LNCaP clone FGC (cell line): Measurements from ENCODE around the gene CAT.
"Not testable (repeated sequence)": the region's sequence is repeated elsewhere in the genome, so short reads cannot be mapped to it uniquely, and the experiment has no call there.

Experiments used
- DNase-seq: peaks from one replicate; pipeline ENCODE4 v3.0.0-alpha.2; 2011; ENCODE audit warnings: low read depth
- H3K4me3 ChIP-seq: 2 replicates; pipeline ENCODE4 v1.5.1; 2011; ENCODE audit warnings: mild to moderate bottlenecking, low read depth, low read length, control low read depth
- TF ChIP-seq, protein P1 (sequence below): IDR thresholded peaks from 2 replicates; pipeline ENCODE4 v1.5.1; 2012; ENCODE audit warnings: mild to moderate bottlenecking; ENCODE audit not compliant: control insufficient read depth, insufficient read depth; ENCODE audit errors: extremely low read depth

Gene CAT

DNA sequence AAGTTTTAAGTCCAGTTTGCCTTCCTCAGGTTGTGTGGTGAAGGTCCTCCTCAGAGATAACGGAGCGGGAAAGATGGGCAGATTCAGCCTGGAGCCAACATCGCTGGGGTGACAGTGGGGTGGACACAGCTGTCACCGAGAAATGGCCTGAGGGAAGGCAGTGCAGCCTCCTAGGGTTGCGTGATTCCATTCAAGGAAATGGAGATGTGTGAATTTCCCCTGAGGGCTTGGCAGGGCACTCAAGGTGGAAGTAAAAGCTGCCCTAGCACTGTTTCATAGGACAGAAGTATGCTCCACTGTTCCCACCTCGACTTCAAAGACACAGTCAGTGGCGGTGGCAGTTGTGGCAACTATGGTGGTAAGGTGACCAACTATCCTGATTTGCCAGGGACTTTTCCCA lies 15.4 kb upstream of the CAT start:
- TF ChIP-seq, protein P1, sequence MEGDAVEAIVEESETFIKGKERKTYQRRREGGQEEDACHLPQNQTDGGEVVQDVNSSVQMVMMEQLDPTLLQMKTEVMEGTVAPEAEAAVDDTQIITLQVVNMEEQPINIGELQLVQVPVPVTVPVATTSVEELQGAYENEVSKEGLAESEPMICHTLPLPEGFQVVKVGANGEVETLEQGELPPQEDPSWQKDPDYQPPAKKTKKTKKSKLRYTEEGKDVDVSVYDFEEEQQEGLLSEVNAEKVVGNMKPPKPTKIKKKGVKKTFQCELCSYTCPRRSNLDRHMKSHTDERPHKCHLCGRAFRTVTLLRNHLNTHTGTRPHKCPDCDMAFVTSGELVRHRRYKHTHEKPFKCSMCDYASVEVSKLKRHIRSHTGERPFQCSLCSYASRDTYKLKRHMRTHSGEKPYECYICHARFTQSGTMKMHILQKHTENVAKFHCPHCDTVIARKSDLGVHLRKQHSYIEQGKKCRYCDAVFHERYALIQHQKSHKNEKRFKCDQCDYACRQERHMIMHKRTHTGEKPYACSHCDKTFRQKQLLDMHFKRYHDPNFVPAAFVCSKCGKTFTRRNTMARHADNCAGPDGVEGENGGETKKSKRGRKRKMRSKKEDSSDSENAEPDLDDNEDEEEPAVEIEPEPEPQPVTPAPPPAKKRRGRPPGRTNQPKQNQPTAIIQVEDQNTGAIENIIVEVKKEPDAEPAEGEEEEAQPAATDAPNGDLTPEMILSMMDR, result no peak
- peak; percentile 76 for DNase-seq
- no peak overlapping the region for H3K4me3 ChIP-seq

DNA sequence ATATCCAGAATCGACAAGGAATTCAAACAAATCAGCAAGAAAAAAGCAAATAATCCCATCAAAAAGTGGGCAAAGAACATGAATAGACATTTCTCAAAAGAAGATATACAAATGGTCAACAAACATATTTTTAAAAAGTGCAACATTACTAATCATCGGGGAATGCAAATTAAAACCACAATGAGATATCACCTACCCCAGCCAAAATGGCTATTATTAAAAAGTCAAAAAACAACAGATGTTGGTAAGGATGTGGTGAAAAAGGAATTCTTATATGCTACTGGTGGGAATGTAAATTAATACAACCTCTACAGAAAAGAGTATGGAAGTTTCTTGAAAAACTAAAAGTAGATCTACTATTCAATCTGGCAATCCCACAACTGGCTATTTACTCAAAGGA lies 13.9 kb upstream of the CAT start:
- DNase-seq, H3K4me3 ChIP-seq: not testable (repeated sequence)

DNA sequence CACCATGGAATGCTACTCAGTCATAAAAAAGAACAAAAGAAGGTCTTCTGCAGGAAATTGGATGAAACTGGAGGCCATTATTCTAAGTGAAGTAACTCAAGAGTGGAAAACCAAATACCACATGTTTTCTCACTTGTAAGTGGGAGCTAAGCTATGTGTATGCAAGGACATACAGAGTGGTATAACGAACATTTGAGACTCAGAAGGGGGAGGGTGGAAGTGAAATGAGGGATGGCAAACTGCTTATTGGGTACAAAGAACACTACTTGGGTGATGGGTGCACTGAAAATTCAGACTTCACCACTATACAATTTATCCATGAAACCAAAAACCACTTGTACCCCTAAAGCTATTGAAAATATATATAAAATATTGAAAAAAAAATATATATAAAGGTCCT lies 13.4 kb upstream of the CAT start:
- TF ChIP-seq, protein P1, result no peak
- no peak for DNase-seq
- no peak overlapping the region for H3K4me3 ChIP-seq

DNA sequence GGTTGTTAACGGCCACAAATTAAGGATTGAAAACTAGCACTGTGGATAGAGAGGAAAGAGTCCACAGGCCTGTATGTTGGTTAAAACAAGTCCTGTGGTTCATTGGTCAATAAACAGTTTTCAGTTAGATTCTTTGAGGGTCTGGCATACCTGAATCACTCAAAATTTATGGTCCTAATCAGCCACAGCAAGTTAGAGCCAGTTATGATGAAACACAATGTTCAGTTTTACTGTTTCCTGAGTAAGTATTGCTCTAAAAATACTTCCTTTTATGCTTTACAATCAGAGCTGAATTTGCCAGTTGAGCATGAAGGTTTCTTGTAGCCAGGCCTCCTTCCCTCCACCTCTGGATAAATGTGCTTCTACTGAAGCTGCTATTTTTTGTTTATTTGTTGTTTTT lies 12.9 kb upstream of the CAT start:
- no peak overlapping the region for H3K4me3 ChIP-seq
- TF ChIP-seq, protein P1, result no peak
- DNase-seq, result no peak

DNA sequence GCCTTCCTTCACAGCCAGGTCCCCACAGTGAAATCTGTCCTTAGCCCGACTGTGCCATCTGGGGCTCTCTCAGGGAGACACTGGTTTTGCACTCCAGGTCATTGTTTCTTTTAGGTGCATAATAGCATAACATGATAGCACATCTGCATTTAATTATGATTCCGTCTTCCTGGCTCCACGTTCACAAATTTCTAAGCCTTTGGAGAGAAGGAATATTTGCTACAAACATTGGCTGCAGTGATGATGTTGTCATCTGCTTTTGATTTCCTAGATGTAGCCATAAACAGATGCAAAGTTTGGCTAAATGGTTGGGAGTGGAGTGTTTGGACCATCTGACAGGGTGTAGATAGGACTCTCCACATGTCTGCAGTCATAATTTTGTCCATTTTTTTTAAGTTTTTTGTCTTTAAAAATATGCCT lies 12.0 kb upstream of the CAT start:
- TF ChIP-seq, protein P1, result no peak
- no peak for DNase-seq
- H3K4me3 ChIP-seq, result no peak overlapping the region

DNA sequence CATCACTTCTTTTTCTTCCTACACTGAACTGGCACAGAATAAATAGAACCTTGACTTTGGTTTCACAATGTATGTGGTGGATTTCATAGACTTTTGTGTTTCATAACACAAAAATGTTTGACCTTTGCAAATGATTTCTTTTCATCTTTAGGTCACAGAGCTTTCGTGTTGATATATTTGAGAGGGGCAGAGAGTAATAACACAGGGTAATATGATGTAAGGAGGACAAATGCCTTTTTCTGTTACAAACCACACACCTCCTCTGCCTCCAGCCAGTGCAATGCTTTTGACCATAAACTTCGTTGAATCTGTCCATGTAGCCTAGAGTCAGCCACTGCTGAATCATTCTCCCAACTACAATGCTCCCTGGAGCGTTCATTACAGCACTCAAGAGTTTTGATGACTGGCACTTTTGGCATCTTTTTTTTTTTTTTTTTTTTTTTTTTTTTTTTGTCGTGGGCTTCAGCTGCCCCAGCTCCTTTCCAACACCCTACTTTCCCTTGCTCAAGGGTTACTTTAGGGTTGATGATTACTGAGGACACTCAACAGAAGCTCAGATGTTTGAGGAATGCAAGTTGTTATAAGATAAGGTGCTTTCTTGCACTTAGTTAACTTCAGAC lies 11.4 kb upstream of the CAT start:
- H3K4me3 ChIP-seq, result no peak overlapping the region
- DNase-seq, result no peak
- TF ChIP-seq, protein P1, result no peak

DNA sequence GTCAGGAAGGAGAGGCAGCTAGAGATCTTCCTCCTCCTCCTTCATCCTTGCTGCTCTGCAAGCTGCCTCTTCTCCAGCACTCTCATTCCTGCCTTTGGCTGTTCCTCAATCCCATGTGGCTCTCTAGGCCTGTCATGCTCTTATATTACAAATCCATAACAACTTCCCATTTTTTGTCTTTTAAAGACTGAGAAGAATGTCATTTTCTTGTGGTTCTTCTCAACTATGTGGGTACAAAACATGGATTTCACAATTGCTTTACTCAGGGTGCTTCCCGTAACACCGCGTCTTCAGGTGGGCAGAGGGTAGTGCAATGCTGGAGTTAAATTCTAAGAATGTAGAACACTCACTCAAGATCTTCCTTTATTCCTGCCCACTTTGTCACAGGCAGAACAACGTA lies 6.8 kb upstream of the CAT start:
- H3K4me3 ChIP-seq, result no peak overlapping the region
- TF ChIP-seq, protein P1, result no peak
- no peak for DNase-seq
